K562 (cell line): ENCODE results near the gene RNF113B. TPM values are rescaled to one million over a fixed set of nuclear protein-coding genes. Genes with fewer than 3 reads are reported as not detected.

ENCODE experiments used
- ATAC-seq: fragments of 200-7000 bp; cut with Tn5 transposase; 3 replicates; pipeline ENCODE4 v1.9.1; 2020; ENCODE audit warnings: moderate library complexity
- BruUV-seq: library from RNA; stranded (reverse); fragments of 400-500 nt; replicated peaks from 2 replicates; lab custom pipeline; 2021; lab: Mats Ljungman, UMichigan
- CTCF ChIA-PET: fragments of 300-600 bp; formaldehyde crosslinking; extraction: SDS; loops from one replicate; lab custom pipeline; 2021; ENCODE audit warnings: low intra/inter-chr PET ratio; lab: Yijun Ruan, JAX
- POLR2A ChIA-PET: fragments of 300-600, 350-650 bp; sonication (Branson Sonifier 250); formaldehyde crosslinking; extraction: SDS; loops from one replicate; lab custom pipeline; 2021; ENCODE audit warnings: antibody characterized with exemption, inconsistent platforms; lab: Yijun Ruan, JAX
- DNase-seq, 4 experiments: peaks; one replicate each; pipeline versions ENCODE4 v3.0.0 to v3.0.0-alpha.2; 2011 to 2018; ENCODE audit warnings: low spot score in 3 of 4, mixed read lengths in 3 of 4; ENCODE audit errors: extremely low read depth in 1 of 4
- FAIRE-seq: peaks from 2 replicates; lab custom pipeline; 2011; peaks lifted over from hg19 to GRCh38; lab: Jason Lieb, UNC
- H2AFZ ChIP-seq: 2 replicates; pipeline ENCODE4 v1.6.0; 2011; ENCODE audit warnings: low read depth, low read length, control low read depth, inconsistent platforms
- H3K27ac ChIP-seq: fragments of 200-600 bp; 3 replicates; pipeline ENCODE4 v1.8.0; 2011; ENCODE audit warnings: low read depth, mild to moderate bottlenecking, control low read depth, inconsistent platforms, low read length, moderate library complexity, mixed read lengths; ENCODE audit errors: extremely low read depth
- H3K27me3 ChIP-seq, 2 experiments: fragments of 300-600 bp in 1 of 2; 2 replicates in 1 of 2; 3 replicates in 1 of 2; pipeline versions ENCODE4 v1.6.0 to v1.8.0; 2011; ENCODE audit warnings: inconsistent platforms in 2 of 2, low read length in 2 of 2, mild to moderate bottlenecking in 1 of 2, mixed read lengths in 1 of 2, moderate library complexity in 1 of 2; ENCODE audit not compliant: control insufficient read depth in 2 of 2, insufficient read depth in 2 of 2
- H3K36me3 ChIP-seq: fragments of 300-600 bp; 3 replicates; pipeline ENCODE4 v1.8.0; 2011; ENCODE audit warnings: mild to moderate bottlenecking, low read length, inconsistent platforms; ENCODE audit not compliant: control insufficient read depth, insufficient read depth
- H3K4me1 ChIP-seq, 2 experiments: fragments of 200-600 bp in 1 of 2; replicated peaks in 1 of 2; 2 replicates in 1 of 2; 3 replicates in 1 of 2; pipeline versions ENCODE4 v1.5.1 to v1.8.0; 2011; ENCODE audit warnings: inconsistent platforms in 2 of 2, low read length in 2 of 2, mild to moderate bottlenecking in 1 of 2, mixed read lengths in 1 of 2, moderate library complexity in 1 of 2; ENCODE audit not compliant: control insufficient read depth in 2 of 2, insufficient read depth in 2 of 2
- H3K4me2 ChIP-seq: 2 replicates; pipeline ENCODE4 v1.6.1; 2011; ENCODE audit warnings: low read length, control low read depth, inconsistent platforms, mixed read lengths; ENCODE audit not compliant: insufficient read depth
- H3K4me3 ChIP-seq: fragments of 200-600 bp; sonication (generic), shearing (Covaris generic); 2 replicates; pipeline ENCODE4 v1.5.1; 2016; ENCODE audit warnings: control low read depth, inconsistent platforms
- H3K79me2 ChIP-seq: fragments of 200-600 bp; 3 replicates; pipeline ENCODE4 v1.8.0; 2011; ENCODE audit warnings: low read length, inconsistent platforms; ENCODE audit not compliant: control insufficient read depth, insufficient read depth
- H3K9ac ChIP-seq, 2 experiments: 2 replicates each; pipeline versions ENCODE4 v1.6.0 to v1.6.1; 2011; ENCODE audit warnings: low read depth in 2 of 2, low read length in 2 of 2, control low read depth in 1 of 2, inconsistent platforms in 1 of 2, mild to moderate bottlenecking in 1 of 2, mixed read lengths in 1 of 2; ENCODE audit not compliant: insufficient read depth in 1 of 2
- H3K9me1 ChIP-seq: one replicate; pipeline ENCODE4 v1.6.0; 2011; ENCODE audit warnings: inconsistent platforms, mild to moderate bottlenecking, low read length, moderate library complexity; ENCODE audit not compliant: control insufficient read depth, insufficient read depth
- H3K9me3 ChIP-seq: replicated peaks from 2 replicates; pipeline ENCODE4 v1.5.1; 2011; ENCODE audit warnings: low read depth, low read length, inconsistent platforms; ENCODE audit not compliant: control insufficient read depth, insufficient read depth
- H4K20me1 ChIP-seq: replicated peaks from 2 replicates; pipeline ENCODE4 v1.6.1; 2011; ENCODE audit warnings: low read length, inconsistent platforms, mixed read lengths; ENCODE audit not compliant: control insufficient read depth, insufficient read depth
- ESRRA ChIP-seq: fragments of 450-650 bp; IDR thresholded peaks from 2 replicates; pipeline ENCODE4 v1.6.1; 2014; ENCODE audit warnings: low read depth, mild to moderate bottlenecking, moderate library complexity, borderline replicate concordance
- FOXJ2 ChIP-seq: fragments of 200-800 bp; sonication (Bioruptor generic); IDR thresholded peaks from 2 replicates; pipeline ENCODE4 v1.6.1; 2016; ENCODE audit warnings: missing genetic modification characterization, missing compliant biosample characterization
- KLF13 ChIP-seq: fragments of 450-650 bp; IDR thresholded peaks from 2 replicates; pipeline ENCODE4 v1.6.1; 2016; ENCODE audit warnings: missing genetic modification characterization, low read depth, mild to moderate bottlenecking, missing compliant biosample characterization, moderate library complexity, borderline replicate concordance
- RBM17 ChIP-seq: fragments of 200-400 bp; formaldehyde crosslinking; IDR thresholded peaks from 2 replicates; pipeline ENCODE4 v1.6.1; 2017; ENCODE audit warnings: low read depth, mild to moderate bottlenecking, low read length, borderline replicate concordance
- RBM34 ChIP-seq: fragments of 200-400 bp; formaldehyde crosslinking; IDR thresholded peaks from 2 replicates; pipeline ENCODE4 v1.6.1; 2018; ENCODE audit warnings: low read length, borderline replicate concordance; ENCODE audit not compliant: insufficient read depth
- ZKSCAN3 ChIP-seq: fragments of 250-450 bp; sonication (Bioruptor Pico); IDR thresholded peaks from 2 replicates; pipeline ENCODE4 v1.4.0; 2020
- ZNF586 ChIP-seq: fragments of 450-650 bp; formaldehyde crosslinking; conservative IDR thresholded peaks from 2 replicates; pipeline ENCODE4 v1.4.0; 2020; ENCODE audit warnings: mild to moderate bottlenecking, moderate library complexity
- ZNF668 ChIP-seq: fragments of 250-450 bp; sonication (Bioruptor Pico); IDR thresholded peaks from 2 replicates; pipeline ENCODE4 v1.8.0; 2022; ENCODE audit warnings: mild to moderate bottlenecking, inconsistent platforms
- WGBS: fragments of 100-300 bp; shearing (Covaris generic); methylation state at CpG from one replicate; pipeline ENCODE4 v1.1.6; 2016; ENCODE audit warnings: low coverage, mixed read lengths; ENCODE audit not compliant: insufficient coverage; ENCODE audit errors: missing lambda C conversion rate; 5-methylcytosine and 5-hydroxymethylcytosine counted together
- in situ Hi-C: fragments of 300-500 bp; cut with MboI; formaldehyde crosslinking; loops from 4 replicates; pipeline ENCODE4 v1.15.0; 2018; ENCODE audit warnings: inconsistent platforms, mixed read lengths
- intact Hi-C: fragments of 100-400 bp; cut with micrococcal nuclease; formaldehyde crosslinking; loops from 2 replicates; pipeline ENCODE4 v1.14.2; 2022
- polyA plus RNA-seq, 8 experiments: library from polyadenylated mRNA; depleted of rRNA in 4 of 8; stranded (reverse) in 5 of 8; unstranded in 3 of 8; fragments of >200 nt; fragmentation: Nextera tagmentation in 2 of 8; fragmentation: Illumina TruSeq in 1 of 8; extraction: Ambion mirVana in 2 of 8; extraction: Trizol in 1 of 8; gene quantifications; 2 replicates each; pipeline versions ENCODE4 v1.2.1 to v1.2.3, GENCODE V29; 2011 to 2014; ENCODE audit warnings: inconsistent platforms in 1 of 8, missing spikeins in 1 of 8
- total RNA-seq, 7 experiments: library from RNA; depleted of rRNA in 6 of 7; stranded (reverse); fragments of >200 nt in 6 of 7; fragmentation: Illumina TruSeq in 2 of 7; extraction: Trizol in 2 of 7; gene quantifications; 2 replicates each; pipeline versions ENCODE4 v1.2.1 to v1.2.3, GENCODE V29; 2011 to 2021; ENCODE audit warnings: low replicate concordance in 1 of 7
- TF ChIP-seq, protein P1 (sequence below): sonication (generic); formaldehyde crosslinking; IDR thresholded peaks from 2 replicates; pipeline ENCODE4 v1.8.0; 2023; ENCODE audit warnings: mild to moderate bottlenecking, missing genetic modification reagents
- TF ChIP-seq, protein P2 (sequence below): fragments of 250-450 bp; sonication (Bioruptor Pico); IDR thresholded peaks from 2 replicates; pipeline ENCODE4 v1.5.0; 2021
- TF ChIP-seq, protein P3 (sequence below): fragments of 450-650 bp; formaldehyde crosslinking; IDR thresholded peaks from 2 replicates; pipeline ENCODE4 v1.4.0; 2022; ENCODE audit warnings: mild to moderate bottlenecking, moderate library complexity
- TF ChIP-seq, protein P4 (sequence below): fragments of 250-450 bp; sonication (Bioruptor Pico); IDR thresholded peaks from 2 replicates; pipeline ENCODE4 v1.6.1; 2021; ENCODE audit warnings: mild to moderate bottlenecking

RNF113B gene
- total and polyA plus RNA-seq, 9 of the 15 experiments (the other 6 are each of a cell fraction or from before 2014, with no cell fraction given) = 0.09 TPM; not detected in 8

DNA sequence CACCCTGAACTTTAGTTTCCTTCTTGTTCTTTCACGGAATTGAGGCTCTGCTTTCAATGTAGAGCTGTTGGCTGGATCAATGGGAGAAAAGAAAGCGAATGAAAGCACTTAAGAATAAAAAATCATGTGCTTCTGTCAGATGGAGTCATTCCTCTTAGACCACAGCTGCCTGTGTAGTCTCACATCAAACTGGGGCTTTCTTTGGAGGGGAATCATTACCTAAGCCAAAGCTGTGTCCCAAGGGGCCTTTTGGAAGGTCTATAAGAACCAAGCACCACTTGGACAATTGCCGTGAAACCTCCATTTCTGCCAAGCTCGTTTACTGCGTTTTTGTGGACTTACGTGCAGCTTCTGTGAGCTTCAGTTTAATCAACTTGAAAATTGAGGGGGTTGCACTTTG is 44.2 kb upstream of the RNF113B start:
- CTCF ChIA-PET = no interaction called here
- no peaks in the 10 kb centered on the region; the same call in 1 of the 2 replicates for H4K20me1 ChIP-seq
- ATAC-seq = no peak

More for the DNA sequence above, 44.2 kb upstream of the RNF113B start:
- H3K9me3 ChIP-seq = no peaks in the 10 kb centered on the region
- in situ Hi-C loops = no loop called here
- no peaks in the 10 kb centered on the region for H3K79me2 ChIP-seq
- no peak overlapping the region for H3K4me3 ChIP-seq
- no TSS peak for BruUV-seq
- H3K27me3 ChIP-seq = peaks cover 8 to 36% of the 10 kb centered on the region in 2 experiments; a peak in 4 of 5 replicates
- no peak for DNase-seq
- no peaks in the 10 kb centered on the region for H3K36me3 ChIP-seq
- TF ChIP-seq, protein P1, sequence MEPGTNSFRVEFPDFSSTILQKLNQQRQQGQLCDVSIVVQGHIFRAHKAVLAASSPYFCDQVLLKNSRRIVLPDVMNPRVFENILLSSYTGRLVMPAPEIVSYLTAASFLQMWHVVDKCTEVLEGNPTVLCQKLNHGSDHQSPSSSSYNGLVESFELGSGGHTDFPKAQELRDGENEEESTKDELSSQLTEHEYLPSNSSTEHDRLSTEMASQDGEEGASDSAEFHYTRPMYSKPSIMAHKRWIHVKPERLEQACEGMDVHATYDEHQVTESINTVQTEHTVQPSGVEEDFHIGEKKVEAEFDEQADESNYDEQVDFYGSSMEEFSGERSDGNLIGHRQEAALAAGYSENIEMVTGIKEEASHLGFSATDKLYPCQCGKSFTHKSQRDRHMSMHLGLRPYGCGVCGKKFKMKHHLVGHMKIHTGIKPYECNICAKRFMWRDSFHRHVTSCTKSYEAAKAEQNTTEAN (CRISPR knock-in tag) = no peak
- TF ChIP-seq RBM17 (no peak), KLF13 (tag) (no peak), FOXJ2 (no peak), ZNF586 (CRISPR knock-in tag) (no peak), ZKSCAN3 (CRISPR knock-in tag) (no peak), ESRRA (no peak), ZNF668 (CRISPR knock-in tag) (no peak), RBM34 (no peak)
- TF ChIP-seq, protein P2, sequence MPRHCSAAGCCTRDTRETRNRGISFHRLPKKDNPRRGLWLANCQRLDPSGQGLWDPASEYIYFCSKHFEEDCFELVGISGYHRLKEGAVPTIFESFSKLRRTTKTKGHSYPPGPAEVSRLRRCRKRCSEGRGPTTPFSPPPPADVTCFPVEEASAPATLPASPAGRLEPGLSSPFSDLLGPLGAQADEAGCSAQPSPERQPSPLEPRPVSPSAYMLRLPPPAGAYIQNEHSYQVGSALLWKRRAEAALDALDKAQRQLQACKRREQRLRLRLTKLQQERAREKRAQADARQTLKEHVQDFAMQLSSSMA = no peak
- TF ChIP-seq, protein P3, sequence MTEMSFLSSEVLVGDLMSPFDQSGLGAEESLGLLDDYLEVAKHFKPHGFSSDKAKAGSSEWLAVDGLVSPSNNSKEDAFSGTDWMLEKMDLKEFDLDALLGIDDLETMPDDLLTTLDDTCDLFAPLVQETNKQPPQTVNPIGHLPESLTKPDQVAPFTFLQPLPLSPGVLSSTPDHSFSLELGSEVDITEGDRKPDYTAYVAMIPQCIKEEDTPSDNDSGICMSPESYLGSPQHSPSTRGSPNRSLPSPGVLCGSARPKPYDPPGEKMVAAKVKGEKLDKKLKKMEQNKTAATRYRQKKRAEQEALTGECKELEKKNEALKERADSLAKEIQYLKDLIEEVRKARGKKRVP (CRISPR knock-in tag) = no peak
- TF ChIP-seq, protein P4, sequence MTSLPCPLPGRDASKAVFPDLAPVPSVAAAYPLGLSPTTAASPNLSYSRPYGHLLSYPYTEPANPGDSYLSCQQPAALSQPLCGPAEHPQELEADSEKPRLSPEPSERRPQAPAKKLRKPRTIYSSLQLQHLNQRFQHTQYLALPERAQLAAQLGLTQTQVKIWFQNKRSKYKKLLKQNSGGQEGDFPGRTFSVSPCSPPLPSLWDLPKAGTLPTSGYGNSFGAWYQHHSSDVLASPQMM (CRISPR knock-in tag) = no peak
- TF ChIP-seq, all 486 proteins: peak for 0
- H3K9me1 ChIP-seq = no peaks in the 10 kb centered on the region
- no peak overlapping the region for H3K27ac ChIP-seq
- H3K4me1 ChIP-seq = peaks cover 0 to 4% of the 10 kb centered on the region in 2 experiments; a peak in 3 of 5 replicates
- no peak overlapping the region for H3K9ac ChIP-seq
- no peak overlapping the region for H2AFZ ChIP-seq
- FAIRE-seq = no peak
- POLR2A ChIA-PET = interaction anchor here (0.6 kb wide), 1 partner anchor 51 kb away, joined by 3 read pairs; no protein-coding TSS in a partner anchor
- no peak overlapping the region for H3K4me2 ChIP-seq
- 2% methylated on average over 6 of the region's 6 CpGs for WGBS
- intact Hi-C loops = no loop called here
